Astrocyte (in vitro differentiated cells and primary cell): ENCODE results near the gene RAB6B. TPM values are rescaled to one million over a fixed set of nuclear protein-coding genes. Genes with fewer than 3 reads are reported as not detected.

ENCODE experiments used
- DNase-seq: peaks from one replicate; pipeline ENCODE4 v3.0.0-alpha.2; 2010; ENCODE audit warnings: low read depth
- FAIRE-seq: peaks from 2 replicates; lab custom pipeline; 2011; peaks lifted over from hg19 to GRCh38; lab: Jason Lieb, UNC
- H2AFZ ChIP-seq: 2 replicates; pipeline ENCODE4 v1.6.0; 2012; ENCODE audit warnings: low read depth, low read length, inconsistent platforms
- H3K27ac ChIP-seq: 2 replicates; pipeline ENCODE4 v1.5.1; 2011; ENCODE audit warnings: low read depth, low read length, inconsistent platforms
- H3K27me3 ChIP-seq: 2 replicates; pipeline ENCODE4 v1.6.0; 2011; ENCODE audit warnings: low read length, inconsistent platforms; ENCODE audit not compliant: insufficient read depth
- H3K36me3 ChIP-seq: 2 replicates; pipeline ENCODE4 v1.5.1; 2011; ENCODE audit warnings: low read length, inconsistent platforms; ENCODE audit not compliant: insufficient read depth
- H3K4me1 ChIP-seq: 2 replicates; pipeline ENCODE4 v1.5.1; 2011; ENCODE audit warnings: low read length, inconsistent platforms; ENCODE audit not compliant: insufficient read depth
- H3K4me2 ChIP-seq: 2 replicates; pipeline ENCODE4 v1.6.0; 2012; ENCODE audit warnings: low read length, inconsistent platforms
- H3K4me3 ChIP-seq: 2 replicates; pipeline ENCODE4 v1.5.1; 2011; ENCODE audit warnings: low read depth, mild to moderate bottlenecking, low read length, inconsistent platforms; ENCODE audit not compliant: insufficient read depth
- H3K79me2 ChIP-seq: 2 replicates; pipeline ENCODE4 v1.6.0; 2012; ENCODE audit warnings: mild to moderate bottlenecking, low read length, inconsistent platforms; ENCODE audit not compliant: insufficient read depth
- H3K9ac ChIP-seq: 2 replicates; pipeline ENCODE4 v1.6.0; 2012; ENCODE audit warnings: mild to moderate bottlenecking, low read length, inconsistent platforms
- H3K9me3 ChIP-seq: 2 replicates; pipeline ENCODE4 v1.5.1; 2012; ENCODE audit warnings: low read depth, mild to moderate bottlenecking, low read length, inconsistent platforms; ENCODE audit not compliant: insufficient read depth
- H4K20me1 ChIP-seq: 2 replicates; pipeline ENCODE4 v1.6.0; 2012; ENCODE audit warnings: low read length, inconsistent platforms; ENCODE audit not compliant: insufficient read depth
- H3K27ac Mint-ChIP-seq: one replicate; pipeline ENCODE4 v1.8.0; 2021; ENCODE audit warnings: mild to moderate bottlenecking, mixed read lengths; ENCODE audit not compliant: unreplicated experiment
- H3K27me3 Mint-ChIP-seq: one replicate; pipeline ENCODE4 v1.8.0; 2021; ENCODE audit warnings: low read depth, mixed read lengths; ENCODE audit not compliant: unreplicated experiment
- H3K36me3 Mint-ChIP-seq: one replicate; pipeline ENCODE4 v1.8.0; 2021; ENCODE audit warnings: low read depth, mixed read lengths; ENCODE audit not compliant: unreplicated experiment
- H3K4me1 Mint-ChIP-seq: one replicate; pipeline ENCODE4 v1.8.0; 2021; ENCODE audit warnings: low read depth, mixed read lengths; ENCODE audit not compliant: unreplicated experiment
- H3K4me3 Mint-ChIP-seq: one replicate; pipeline ENCODE4 v1.8.0; 2021; ENCODE audit warnings: mild to moderate bottlenecking, moderate library complexity, mixed read lengths; ENCODE audit not compliant: unreplicated experiment
- H3K9me3 Mint-ChIP-seq: one replicate; pipeline ENCODE4 v1.8.0; 2021; ENCODE audit warnings: mild to moderate bottlenecking, mixed read lengths; ENCODE audit not compliant: unreplicated experiment
- EZH2 ChIP-seq: IDR thresholded peaks from 2 replicates; pipeline ENCODE4 v1.6.1; 2012; ENCODE audit warnings: mild to moderate bottlenecking, low read length, inconsistent platforms; ENCODE audit not compliant: insufficient read depth
- total RNA-seq: library from RNA; stranded (reverse); gene quantifications from 2 replicates; pipeline ENCODE4 v1.2.1, GENCODE V29; 2021
- TF ChIP-seq, protein P1 (sequence below): IDR thresholded peaks from 2 replicates; pipeline ENCODE4 v1.5.1; 2011; ENCODE audit warnings: low read depth, mild to moderate bottlenecking, inconsistent platforms, low read length, moderate library complexity; ENCODE audit not compliant: insufficient read depth

Gene RAB6B
- total RNA-seq, 1 donor from 2014 or later, result 61.8 TPM

DNA sequence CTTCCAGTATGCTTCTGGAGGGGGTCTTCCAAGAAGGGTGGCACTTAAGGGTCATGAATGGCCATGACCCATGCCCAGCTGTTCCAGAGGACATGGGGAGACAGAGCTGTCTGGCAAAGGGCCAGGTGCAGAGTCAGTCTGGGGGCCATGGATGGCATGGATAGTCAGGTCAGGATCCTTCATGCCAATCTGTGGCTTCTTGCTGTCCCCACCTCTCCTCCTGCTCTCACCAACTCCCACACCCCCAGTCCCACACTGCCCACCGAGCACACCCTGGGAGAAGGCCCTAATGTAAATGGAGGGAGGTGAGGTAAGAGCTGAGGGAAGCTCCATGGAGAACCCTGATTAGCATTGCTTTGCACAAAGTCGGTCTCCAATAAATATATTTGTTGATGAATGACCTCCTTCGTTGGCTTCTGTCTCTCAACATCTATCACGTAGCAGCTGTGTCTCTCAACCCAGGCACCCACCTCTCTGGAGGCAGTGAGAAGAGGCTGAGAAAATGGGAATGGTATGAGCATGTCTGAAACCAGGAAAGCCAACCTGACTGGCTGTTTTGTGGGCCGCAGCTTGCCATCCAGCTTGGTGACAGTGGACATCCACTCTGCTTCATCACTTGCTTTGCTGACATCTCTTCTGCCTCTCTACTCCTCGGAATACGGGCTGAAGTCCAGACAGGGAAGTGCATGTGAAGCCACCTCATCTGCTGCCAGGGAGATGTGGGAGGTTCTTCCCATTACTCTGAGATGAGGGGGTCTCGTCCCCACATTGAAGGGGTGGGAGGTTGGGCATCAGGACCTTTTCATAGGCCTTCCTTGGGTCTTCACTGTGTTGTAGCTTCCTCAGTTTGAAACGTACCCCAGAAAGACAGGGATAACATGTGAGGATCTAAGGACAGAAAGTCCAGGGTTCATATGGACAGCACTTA lies 37.7 kb upstream of the RAB6B start:
- H3K27me3 Mint-ChIP-seq, result peaks cover 53% of the 10 kb centered on the region
- DNase-seq, result no peak
- H3K27ac ChIP-seq, result no peak overlapping the region
- H3K4me3 ChIP-seq, result no peak overlapping the region
- H3K9me3 ChIP-seq, result no peaks in the 10 kb centered on the region
- TF ChIP-seq, protein P1, sequence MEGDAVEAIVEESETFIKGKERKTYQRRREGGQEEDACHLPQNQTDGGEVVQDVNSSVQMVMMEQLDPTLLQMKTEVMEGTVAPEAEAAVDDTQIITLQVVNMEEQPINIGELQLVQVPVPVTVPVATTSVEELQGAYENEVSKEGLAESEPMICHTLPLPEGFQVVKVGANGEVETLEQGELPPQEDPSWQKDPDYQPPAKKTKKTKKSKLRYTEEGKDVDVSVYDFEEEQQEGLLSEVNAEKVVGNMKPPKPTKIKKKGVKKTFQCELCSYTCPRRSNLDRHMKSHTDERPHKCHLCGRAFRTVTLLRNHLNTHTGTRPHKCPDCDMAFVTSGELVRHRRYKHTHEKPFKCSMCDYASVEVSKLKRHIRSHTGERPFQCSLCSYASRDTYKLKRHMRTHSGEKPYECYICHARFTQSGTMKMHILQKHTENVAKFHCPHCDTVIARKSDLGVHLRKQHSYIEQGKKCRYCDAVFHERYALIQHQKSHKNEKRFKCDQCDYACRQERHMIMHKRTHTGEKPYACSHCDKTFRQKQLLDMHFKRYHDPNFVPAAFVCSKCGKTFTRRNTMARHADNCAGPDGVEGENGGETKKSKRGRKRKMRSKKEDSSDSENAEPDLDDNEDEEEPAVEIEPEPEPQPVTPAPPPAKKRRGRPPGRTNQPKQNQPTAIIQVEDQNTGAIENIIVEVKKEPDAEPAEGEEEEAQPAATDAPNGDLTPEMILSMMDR, result no peak
- TF ChIP-seq EZH2, result no peak
- no peak overlapping the region for H2AFZ ChIP-seq
- H3K36me3 Mint-ChIP-seq, result peaks cover 4% of the 10 kb centered on the region
- no peak overlapping the region for H3K27ac Mint-ChIP-seq
- no peak for FAIRE-seq
- H3K4me2 ChIP-seq, result no peak overlapping the region
- H3K9me3 Mint-ChIP-seq, result peaks cover 9% of the 10 kb centered on the region
- no peaks in the 10 kb centered on the region for H4K20me1 ChIP-seq
- no peaks in the 10 kb centered on the region for H3K79me2 ChIP-seq
- H3K9ac ChIP-seq, result no peak overlapping the region
- peaks cover 14% of the 10 kb centered on the region for H3K27me3 ChIP-seq
- no peaks in the 10 kb centered on the region for H3K36me3 ChIP-seq
- H3K4me1 Mint-ChIP-seq, result no peaks in the 10 kb centered on the region
- H3K4me1 ChIP-seq, result peaks cover 3% of the 10 kb centered on the region
- H3K4me3 Mint-ChIP-seq, result no peak overlapping the region

DNA sequence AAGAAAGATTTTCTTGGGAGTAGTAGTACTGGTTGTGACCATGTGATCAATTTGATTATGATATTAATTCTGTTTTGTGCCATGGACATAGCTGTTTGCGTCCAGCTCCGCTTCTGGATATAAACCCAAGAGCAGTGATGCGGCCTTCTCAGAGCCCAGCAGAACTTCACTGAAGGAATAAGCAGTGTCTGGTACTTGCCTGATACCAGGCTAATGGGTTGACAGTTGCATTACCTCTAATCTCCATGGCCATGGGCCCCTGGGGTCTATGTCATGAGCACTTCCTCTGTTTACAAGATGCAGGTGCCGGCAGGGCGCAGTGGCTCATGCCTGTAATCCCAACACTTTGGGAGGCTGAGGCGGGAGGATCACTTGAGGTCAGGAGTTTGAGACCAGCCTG lies 36.3 kb upstream of the RAB6B start:
- no peak overlapping the region for H3K27ac Mint-ChIP-seq
- H3K79me2 ChIP-seq, result no peaks in the 10 kb centered on the region
- no peak for FAIRE-seq
- peaks cover 9% of the 10 kb centered on the region for H3K9me3 Mint-ChIP-seq
- H3K27ac ChIP-seq, result no peak overlapping the region
- H3K9ac ChIP-seq, result no peak overlapping the region
- H3K36me3 Mint-ChIP-seq, result peaks cover 1% of the 10 kb centered on the region
- no peak for DNase-seq
- peaks cover 49% of the 10 kb centered on the region for H3K27me3 Mint-ChIP-seq
- no peak overlapping the region for H3K4me2 ChIP-seq
- H3K4me3 Mint-ChIP-seq, result no peak overlapping the region
- peaks cover 10% of the 10 kb centered on the region for H3K27me3 ChIP-seq
- TF ChIP-seq, protein P1, result no peak
- no peak for TF ChIP-seq EZH2
- no peaks in the 10 kb centered on the region for H4K20me1 ChIP-seq
- no peak overlapping the region for H2AFZ ChIP-seq
- H3K4me3 ChIP-seq, result no peak overlapping the region
- H3K36me3 ChIP-seq, result no peaks in the 10 kb centered on the region
- H3K4me1 ChIP-seq, result peaks cover 4% of the 10 kb centered on the region
- no peaks in the 10 kb centered on the region for H3K9me3 ChIP-seq
- H3K4me1 Mint-ChIP-seq, result no peaks in the 10 kb centered on the region

DNA sequence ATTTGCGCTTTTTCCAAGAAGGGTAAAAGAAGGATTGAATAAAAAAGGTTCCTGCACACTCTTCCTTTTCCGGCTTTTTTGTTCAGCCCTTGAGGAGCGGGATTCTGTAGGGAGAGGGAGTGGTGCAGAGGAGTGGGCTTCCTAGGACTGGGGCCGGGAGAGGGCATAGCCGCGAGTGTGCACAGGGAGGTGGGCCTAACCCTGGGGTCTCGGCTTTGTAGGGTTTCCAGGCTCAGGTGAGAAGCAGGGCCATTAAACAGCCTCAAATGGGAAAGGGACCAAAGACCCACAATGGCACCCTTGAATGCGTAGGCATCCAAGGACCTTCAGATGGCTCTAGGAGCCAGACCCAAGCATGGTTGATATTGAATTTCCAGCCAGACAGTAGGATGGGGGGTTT lies 35.4 kb upstream of the RAB6B start:
- Mint-ChIP-seq H3K27me3 (peaks cover 53% of the 10 kb centered on the region), H3K36me3 (peaks cover 1% of the 10 kb centered on the region), H3K27ac (no peak overlapping the region), H3K4me1 (no peaks in the 10 kb centered on the region), H3K9me3 (peaks cover 9% of the 10 kb centered on the region), H3K4me3 (no peak overlapping the region)
- Histone ChIP-seq H2AFZ (no peak overlapping the region), H3K36me3 (no peaks in the 10 kb centered on the region), H3K4me2 (no peak overlapping the region), H3K4me1 (peaks cover 4% of the 10 kb centered on the region), H3K9me3 (no peaks in the 10 kb centered on the region), H3K27me3 (peaks cover 3% of the 10 kb centered on the region), H3K79me2 (no peaks in the 10 kb centered on the region), H3K9ac (no peak overlapping the region), H4K20me1 (no peaks in the 10 kb centered on the region), H3K27ac (no peak overlapping the region), H3K4me3 (no peak overlapping the region)
- no peak for TF ChIP-seq EZH2
- TF ChIP-seq, protein P1, result no peak
- DNase-seq, result no peak
- FAIRE-seq, result no peak
